ENCODE measurements around the gene GPD2. TPM values are rescaled to one million over a fixed set of nuclear protein-coding genes. Genes with fewer than 3 reads are reported as not detected.

The GPD2 gene
- total RNA-seq, 1 experiment from 2014 or later: 62.5 TPM

GRCh38 chr2:156443089-156443488, 6.9 kb downstream of the GPD2 start:
- Mint-ChIP-seq H3K9me3 (ENCODE audit: unreplicated experiment) (no peaks in the 10 kb centered on the region), H3K4me1 (ENCODE audit: insufficient read depth, unreplicated experiment) (peaks cover 26% of the 10 kb centered on the region), H3K36me3 (ENCODE audit: insufficient read depth, unreplicated experiment) (peaks cover 7% of the 10 kb centered on the region), H3K27me3 (ENCODE audit: insufficient read depth, unreplicated experiment) (no peaks in the 10 kb centered on the region), H3K4me3 (ENCODE audit: unreplicated experiment) (no peak overlapping the region), H3K27ac (ENCODE audit: low read depth, unreplicated experiment) (no peak overlapping the region)
- DNase-seq (ENCODE audit: unreplicated experiment): no peak
- POLR2A ChIA-PET: interaction anchor here (0.7 kb wide), 1 partner anchor 106 kb away, joined by 3 read pairs; no protein-coding TSS in a partner anchor
- TF ChIP-seq, protein P1, sequence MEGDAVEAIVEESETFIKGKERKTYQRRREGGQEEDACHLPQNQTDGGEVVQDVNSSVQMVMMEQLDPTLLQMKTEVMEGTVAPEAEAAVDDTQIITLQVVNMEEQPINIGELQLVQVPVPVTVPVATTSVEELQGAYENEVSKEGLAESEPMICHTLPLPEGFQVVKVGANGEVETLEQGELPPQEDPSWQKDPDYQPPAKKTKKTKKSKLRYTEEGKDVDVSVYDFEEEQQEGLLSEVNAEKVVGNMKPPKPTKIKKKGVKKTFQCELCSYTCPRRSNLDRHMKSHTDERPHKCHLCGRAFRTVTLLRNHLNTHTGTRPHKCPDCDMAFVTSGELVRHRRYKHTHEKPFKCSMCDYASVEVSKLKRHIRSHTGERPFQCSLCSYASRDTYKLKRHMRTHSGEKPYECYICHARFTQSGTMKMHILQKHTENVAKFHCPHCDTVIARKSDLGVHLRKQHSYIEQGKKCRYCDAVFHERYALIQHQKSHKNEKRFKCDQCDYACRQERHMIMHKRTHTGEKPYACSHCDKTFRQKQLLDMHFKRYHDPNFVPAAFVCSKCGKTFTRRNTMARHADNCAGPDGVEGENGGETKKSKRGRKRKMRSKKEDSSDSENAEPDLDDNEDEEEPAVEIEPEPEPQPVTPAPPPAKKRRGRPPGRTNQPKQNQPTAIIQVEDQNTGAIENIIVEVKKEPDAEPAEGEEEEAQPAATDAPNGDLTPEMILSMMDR (IDR thresholded peaks at IDR 0.05; ENCODE audit: unreplicated experiment): no peak
- BruUV-seq (replicated peaks): no TSS peak
- intact Hi-C loops (cut with micrococcal nuclease): no loop called here
- CTCF ChIA-PET: interaction anchor here (0.8 to 1.7 kb wide), 3 partner anchors 15 to 146 kb away, joined by 3 to 7 read pairs (median 4); no protein-coding TSS in a partner anchor

GRCh38 chr2:156445296-156446220, 9.4 kb downstream of the GPD2 start:
- Mint-ChIP-seq H3K27me3 (ENCODE audit: insufficient read depth, unreplicated experiment) (no peaks in the 10 kb centered on the region), H3K4me3 (ENCODE audit: unreplicated experiment) (no peak overlapping the region), H3K9me3 (ENCODE audit: unreplicated experiment) (no peaks in the 10 kb centered on the region), H3K36me3 (ENCODE audit: insufficient read depth, unreplicated experiment) (peaks cover 7% of the 10 kb centered on the region), H3K27ac (ENCODE audit: low read depth, unreplicated experiment) (no peak overlapping the region), H3K4me1 (ENCODE audit: insufficient read depth, unreplicated experiment) (peaks cover 14% of the 10 kb centered on the region)
- TF ChIP-seq, protein P1 (IDR thresholded peaks at IDR 0.05; ENCODE audit: unreplicated experiment): no peak
- DNase-seq (ENCODE audit: unreplicated experiment): peak; percentile 66
- BruUV-seq (replicated peaks): no TSS peak
- CTCF ChIA-PET: interaction anchor here (0.6 to 0.9 kb wide), 2 partner anchors 7 to 144 kb away, joined by 3 read pairs; no protein-coding TSS in a partner anchor
- intact Hi-C loops (cut with micrococcal nuclease): no loop called here
- POLR2A ChIA-PET: interaction anchor here (1.0 kb wide), 1 partner anchor 9 kb away, joined by 8 read pairs; no protein-coding TSS in a partner anchor

GRCh38 chr2:156447761-156448160, 11.6 kb downstream of the GPD2 start:
- Mint-ChIP-seq H3K36me3 (ENCODE audit: insufficient read depth, unreplicated experiment) (no peaks in the 10 kb centered on the region), H3K27ac (ENCODE audit: low read depth, unreplicated experiment) (no peak overlapping the region), H3K4me3 (ENCODE audit: unreplicated experiment) (no peak overlapping the region), H3K4me1 (ENCODE audit: insufficient read depth, unreplicated experiment) (peaks cover 19% of the 10 kb centered on the region), H3K27me3 (ENCODE audit: insufficient read depth, unreplicated experiment) (no peaks in the 10 kb centered on the region), H3K9me3 (ENCODE audit: unreplicated experiment) (no peaks in the 10 kb centered on the region)
- CTCF ChIA-PET: interaction anchor here (1.0 kb wide), 1 partner anchor 9 kb away, joined by 4 read pairs; no protein-coding TSS in a partner anchor
- no TSS peak for BruUV-seq (replicated peaks)
- DNase-seq (ENCODE audit: unreplicated experiment): no peak
- POLR2A ChIA-PET: no interaction called here
- TF ChIP-seq, protein P1 (IDR thresholded peaks at IDR 0.05; ENCODE audit: unreplicated experiment): no peak
- intact Hi-C loops (cut with micrococcal nuclease): no loop called here

DNA sequence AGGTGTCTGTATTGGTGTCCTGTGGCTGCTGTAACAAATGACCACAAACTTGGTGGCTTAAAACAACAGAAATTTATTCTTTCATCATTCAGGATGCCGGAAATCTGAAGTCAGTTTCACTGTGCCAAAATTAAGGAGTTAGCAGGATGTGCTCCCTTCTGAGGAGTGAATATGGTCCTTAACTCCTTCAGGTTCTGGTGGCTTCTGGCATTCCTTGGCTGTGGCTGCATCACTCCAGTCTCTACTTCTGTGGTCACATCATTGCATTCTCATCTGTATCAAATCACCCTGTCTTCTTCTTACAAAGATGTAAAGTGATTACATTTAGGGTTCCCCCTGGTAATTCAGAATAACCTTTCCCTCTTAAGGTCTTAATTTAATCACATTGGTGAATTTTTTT, 12.6 kb downstream of the GPD2 start:
- POLR2A ChIA-PET: no interaction called here
- intact Hi-C loops (cut with micrococcal nuclease): no loop called here
- H3K36me3 Mint-ChIP-seq (ENCODE audit: insufficient read depth, unreplicated experiment): no peaks in the 10 kb centered on the region
- BruUV-seq (replicated peaks): no TSS peak
- H3K4me3 Mint-ChIP-seq (ENCODE audit: unreplicated experiment): no peak overlapping the region
- H3K27ac Mint-ChIP-seq (ENCODE audit: low read depth, unreplicated experiment): no peak overlapping the region
- peaks cover 28% of the 10 kb centered on the region for H3K4me1 Mint-ChIP-seq (ENCODE audit: insufficient read depth, unreplicated experiment)
- TF ChIP-seq, protein P1 (IDR thresholded peaks at IDR 0.05; ENCODE audit: unreplicated experiment): no peak
- H3K9me3 Mint-ChIP-seq (ENCODE audit: unreplicated experiment): no peaks in the 10 kb centered on the region
- DNase-seq (ENCODE audit: unreplicated experiment): no peak
- CTCF ChIA-PET: interaction anchor here (1.0 kb wide), 1 partner anchor 10 kb away, joined by 4 read pairs; no protein-coding TSS in a partner anchor
- no peaks in the 10 kb centered on the region for H3K27me3 Mint-ChIP-seq (ENCODE audit: insufficient read depth, unreplicated experiment)
